Upper lobe of left lung (tissue), 4 donors: ENCODE data around the gene AHDC1.

Experiments used
- CTCF ChIP-seq, 6 experiments: fragments of 450-650 bp in 4 of 6; fragments of 200-600 bp in 2 of 6; sonication (generic) in 2 of 6; IDR thresholded peaks; one replicate each; pipeline ENCODE4 v1.5.1; 2016 to 2019; ENCODE audit warnings: antibody characterized with exemption in 6 of 6
- EP300 ChIP-seq, 4 donors: sonication (generic); formaldehyde crosslinking; IDR thresholded peaks; one replicate each; pipeline ENCODE4 v1.5.1; 2017; ENCODE audit warnings: antibody characterized with exemption in 4 of 4, control low read depth in 2 of 4
- POLR2A ChIP-seq, 4 donors: fragments of 450-650 bp; IDR thresholded peaks; one replicate each; pipeline ENCODE4 v1.5.1; 2016 to 2017; ENCODE audit warnings: antibody characterized with exemption in 4 of 4, mild to moderate bottlenecking in 2 of 4
- POLR2AphosphoS5 ChIP-seq, 2 donors: sonication (generic); formaldehyde crosslinking; IDR thresholded peaks; one replicate each; pipeline ENCODE4 v1.5.1; 2017; ENCODE audit warnings: antibody characterized with exemption in 2 of 2

DNA sequence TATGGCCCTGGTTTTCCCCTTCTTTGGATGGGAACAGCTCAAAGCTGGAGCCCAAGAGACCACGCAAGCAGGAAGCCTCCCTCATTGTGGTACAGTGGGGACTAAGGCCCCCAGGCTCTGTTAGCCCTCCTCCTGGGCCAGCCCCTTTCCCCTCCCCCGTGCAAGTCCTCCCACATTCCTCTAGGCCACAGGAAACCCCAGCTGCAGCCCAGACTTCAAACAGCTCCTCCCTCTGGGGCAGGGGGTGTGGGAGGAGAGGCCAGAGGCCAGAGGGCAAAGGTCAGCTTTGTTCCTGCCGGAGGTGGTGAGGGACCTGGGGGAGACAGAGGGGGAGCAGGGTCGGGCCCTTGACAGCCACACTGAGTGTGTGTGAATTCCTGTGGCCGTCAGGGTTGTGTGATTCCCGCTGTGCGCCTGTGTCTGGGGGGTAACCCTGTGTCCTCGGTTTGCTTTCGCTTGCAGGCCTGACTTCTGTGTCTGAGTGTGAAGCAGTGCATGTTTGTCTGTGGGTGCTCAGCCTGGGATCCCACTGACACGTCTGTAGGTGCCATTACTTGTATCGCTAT lies 3.4 kb upstream of the AHDC1 start:
- TF ChIP-seq CTCF (IDR thresholded peaks at IDR 0.05) (no peak), EP300 (IDR thresholded peaks at IDR 0.05) (no peak), POLR2AphosphoS5 (IDR thresholded peaks at IDR 0.05) (no peak), POLR2A (IDR thresholded peaks at IDR 0.05) (no peak)
